Karpas-422 (cell line): ENCODE results near the gene SYCP3. TPM values are rescaled to one million over a fixed set of nuclear protein-coding genes. Genes with fewer than 3 reads are reported as not detected.

ENCODE experiments used
- DNase-seq: peaks from one replicate; pipeline ENCODE4 v3.0.0-alpha.2; 2015
- H2AFZ ChIP-seq: fragments of 200-600 bp; sonication (generic); 2 replicates; pipeline ENCODE4 v1.6.1; 2014; ENCODE audit warnings: antibody characterized with exemption, low read length, mixed read lengths
- H3K27ac ChIP-seq: fragments of 200-600 bp; sonication (generic); 2 replicates; pipeline ENCODE4 v1.5.1; 2014; ENCODE audit warnings: mild to moderate bottlenecking, low read length, moderate library complexity
- H3K27me3 ChIP-seq: fragments of 200-600 bp; sonication (generic); 2 replicates; pipeline ENCODE4 v1.6.1; 2014; ENCODE audit warnings: low read length, mixed read lengths
- H3K36me3 ChIP-seq: fragments of 200-600 bp; sonication (generic); 2 replicates; pipeline ENCODE4 v1.6.1; 2014; ENCODE audit warnings: low read length, mixed read lengths; ENCODE audit not compliant: insufficient read depth
- H3K4me1 ChIP-seq: fragments of 200-600 bp; sonication (generic); 2 replicates; pipeline ENCODE4 v1.6.1; 2014; ENCODE audit warnings: mild to moderate bottlenecking, low read length, mixed read lengths
- H3K4me2 ChIP-seq: fragments of 200-600 bp; sonication (generic); 2 replicates; pipeline ENCODE4 v1.6.1; 2014; ENCODE audit warnings: low read length, low read depth, mild to moderate bottlenecking; ENCODE audit not compliant: poor library complexity, severe bottlenecking
- H3K4me3 ChIP-seq: fragments of 200-600 bp; sonication (generic); 2 replicates; pipeline ENCODE4 v1.5.1; 2014; ENCODE audit warnings: mild to moderate bottlenecking, antibody characterized with exemption, low read length, mixed read lengths
- H3K79me2 ChIP-seq: fragments of 200-600 bp; sonication (generic); 2 replicates; pipeline ENCODE4 v1.6.1; 2014; ENCODE audit warnings: mild to moderate bottlenecking, low read length, mixed read lengths
- H3K9ac ChIP-seq: fragments of 200-600 bp; sonication (generic); 2 replicates; pipeline ENCODE4 v1.6.0; 2014; ENCODE audit warnings: low read length
- H3K9me2 ChIP-seq: fragments of 200-600 bp; sonication (generic), shearing (Covaris generic); replicated peaks from 2 replicates; pipeline ENCODE4 v1.6.0; 2014; ENCODE audit warnings: mild to moderate bottlenecking, low read length, moderate library complexity; ENCODE audit not compliant: insufficient read depth
- H3K9me3 ChIP-seq: fragments of 300-700, 200-600 bp; sonication (generic); 2 replicates; pipeline ENCODE4 v1.6.1; 2014; ENCODE audit warnings: low read length, mixed read lengths
- H4K20me1 ChIP-seq: fragments of 200-600 bp; sonication (generic); 2 replicates; pipeline ENCODE4 v1.6.1; 2014; ENCODE audit warnings: mild to moderate bottlenecking, antibody characterized with exemption, low read length, low read depth; ENCODE audit not compliant: insufficient read depth
- total RNA-seq: library from RNA; depleted of rRNA; stranded (reverse); fragments of >200 nt; shearing (Covaris generic); gene quantifications from 2 replicates; pipeline ENCODE4 v1.2.3, GENCODE V29; 2014; ENCODE audit warnings: low replicate concordance

Gene SYCP3
- total RNA-seq, 1 experiment from 2014 or later = not detected

DNA sequence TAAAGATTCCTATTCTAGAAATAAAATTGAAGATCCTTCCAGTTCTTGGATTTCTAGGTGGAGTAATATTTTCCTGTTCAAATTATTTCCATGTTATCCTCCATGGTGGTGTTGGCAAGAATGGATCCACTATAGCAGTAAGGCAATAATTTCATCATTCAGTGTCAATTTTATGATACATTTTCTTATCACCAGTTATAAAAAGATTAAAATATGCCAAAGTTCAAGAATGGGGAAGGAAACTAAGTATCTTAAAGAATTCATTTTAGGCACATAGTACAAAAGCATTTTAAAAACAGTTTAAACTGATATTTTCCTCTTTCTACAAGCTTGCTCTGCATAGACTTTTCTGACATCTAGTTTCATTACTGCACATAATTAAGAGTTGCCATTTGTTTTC lies 19.1 kb downstream of the SYCP3 start:
- Histone ChIP-seq H3K9me3 (no peaks in the 10 kb centered on the region), H3K27ac (no peak overlapping the region), H3K79me2 (no peaks in the 10 kb centered on the region), H3K4me1 (no peaks in the 10 kb centered on the region), H2AFZ (no peak overlapping the region), H3K4me3 (no peak overlapping the region), H3K4me2 (no peak overlapping the region), H3K9ac (no peak overlapping the region), H3K27me3 (no peaks in the 10 kb centered on the region), H3K36me3 (no peaks in the 10 kb centered on the region), H3K9me2 (no peaks in the 10 kb centered on the region), H4K20me1 (no peaks in the 10 kb centered on the region)
- no peak for DNase-seq

DNA sequence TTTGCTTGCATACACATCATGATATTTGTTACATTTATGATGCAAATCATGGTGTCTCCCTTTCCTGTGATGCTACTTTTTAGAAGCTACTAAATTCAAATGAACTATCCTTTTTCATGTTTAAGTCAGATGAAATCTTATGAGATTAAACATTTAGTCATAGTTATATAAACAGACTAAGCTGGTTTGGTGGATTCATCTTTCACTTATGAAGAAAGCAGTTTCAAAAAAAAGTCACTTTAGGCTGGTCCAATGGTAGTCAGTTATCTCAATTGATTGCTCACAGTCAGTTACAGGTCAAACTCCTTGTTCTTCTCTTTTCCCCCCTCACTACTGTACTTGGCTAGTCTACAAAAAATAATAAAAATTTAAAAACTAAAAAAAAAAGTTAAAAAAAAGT lies 19.7 kb downstream of the SYCP3 start:
- Histone ChIP-seq H3K9ac (no peak overlapping the region), H3K27me3 (no peaks in the 10 kb centered on the region), H3K9me3 (no peaks in the 10 kb centered on the region), H3K4me2 (no peak overlapping the region), H3K79me2 (no peaks in the 10 kb centered on the region), H3K9me2 (no peaks in the 10 kb centered on the region), H3K4me1 (no peaks in the 10 kb centered on the region), H4K20me1 (no peaks in the 10 kb centered on the region), H3K36me3 (no peaks in the 10 kb centered on the region), H3K4me3 (no peak overlapping the region), H3K27ac (no peak overlapping the region), H2AFZ (no peak overlapping the region)
- DNase-seq = no peak

DNA sequence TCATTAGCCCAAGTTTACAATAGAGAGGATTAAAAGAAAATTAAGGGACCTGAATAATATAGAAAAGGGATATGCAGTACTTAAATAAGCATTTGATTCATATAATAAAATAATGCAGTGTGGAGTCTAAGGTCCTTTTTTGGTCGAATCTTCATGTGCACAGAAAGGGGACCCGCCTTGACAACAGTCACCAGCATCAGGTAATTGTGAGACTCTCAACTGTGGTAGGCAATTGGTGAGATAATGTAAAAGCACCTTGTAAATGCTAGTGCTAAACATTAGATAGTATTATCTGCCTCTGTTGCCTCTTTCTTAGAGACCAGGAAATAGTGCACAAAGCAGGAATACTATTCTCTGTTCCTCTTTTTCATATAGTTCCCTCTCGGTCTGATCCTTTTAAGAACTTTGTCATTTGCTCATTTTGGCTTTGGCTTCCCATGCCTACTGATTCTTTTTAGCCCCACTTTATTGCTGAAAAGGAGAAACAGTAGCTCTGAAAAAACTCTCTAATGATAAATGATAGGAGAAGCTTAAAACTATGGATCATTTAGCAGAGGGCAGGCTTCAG lies 24.3 kb downstream of the SYCP3 start:
- no peak overlapping the region for H3K9ac ChIP-seq
- H4K20me1 ChIP-seq = no peaks in the 10 kb centered on the region
- no peak overlapping the region for H3K27ac ChIP-seq
- H2AFZ ChIP-seq = no peak overlapping the region
- no peaks in the 10 kb centered on the region for H3K9me3 ChIP-seq
- no peak for DNase-seq
- H3K36me3 ChIP-seq = no peaks in the 10 kb centered on the region
- H3K9me2 ChIP-seq = no peaks in the 10 kb centered on the region
- no peak overlapping the region for H3K4me3 ChIP-seq
- H3K79me2 ChIP-seq = no peaks in the 10 kb centered on the region
- no peak overlapping the region for H3K4me2 ChIP-seq
- H3K4me1 ChIP-seq = no peaks in the 10 kb centered on the region
- H3K27me3 ChIP-seq = no peaks in the 10 kb centered on the region

DNA sequence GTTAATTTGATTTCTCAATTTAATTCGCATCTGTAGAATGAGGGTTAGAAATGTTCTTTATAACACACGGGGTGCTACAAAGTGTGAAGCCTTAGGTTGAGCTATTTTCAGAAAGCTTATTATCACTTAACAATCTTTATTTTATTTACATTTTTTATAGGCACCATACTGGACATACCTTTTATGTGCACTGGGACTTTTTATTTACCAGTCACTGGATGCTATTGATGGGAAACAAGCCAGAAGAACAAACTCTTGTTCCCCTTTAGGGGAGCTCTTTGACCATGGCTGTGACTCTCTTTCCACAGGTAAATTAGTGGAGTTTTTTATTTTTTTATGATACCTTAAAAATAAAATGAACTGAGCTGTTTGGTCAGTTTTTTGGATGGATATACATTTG lies 25.3 kb downstream of the SYCP3 start:
- Histone ChIP-seq H3K9me2 (no peaks in the 10 kb centered on the region), H3K4me3 (no peak overlapping the region), H4K20me1 (no peaks in the 10 kb centered on the region), H2AFZ (no peak overlapping the region), H3K36me3 (no peaks in the 10 kb centered on the region), H3K4me1 (no peaks in the 10 kb centered on the region), H3K79me2 (no peaks in the 10 kb centered on the region), H3K27ac (no peak overlapping the region), H3K9me3 (no peaks in the 10 kb centered on the region), H3K9ac (no peak overlapping the region), H3K4me2 (no peak overlapping the region), H3K27me3 (no peaks in the 10 kb centered on the region)
- no peak for DNase-seq

DNA sequence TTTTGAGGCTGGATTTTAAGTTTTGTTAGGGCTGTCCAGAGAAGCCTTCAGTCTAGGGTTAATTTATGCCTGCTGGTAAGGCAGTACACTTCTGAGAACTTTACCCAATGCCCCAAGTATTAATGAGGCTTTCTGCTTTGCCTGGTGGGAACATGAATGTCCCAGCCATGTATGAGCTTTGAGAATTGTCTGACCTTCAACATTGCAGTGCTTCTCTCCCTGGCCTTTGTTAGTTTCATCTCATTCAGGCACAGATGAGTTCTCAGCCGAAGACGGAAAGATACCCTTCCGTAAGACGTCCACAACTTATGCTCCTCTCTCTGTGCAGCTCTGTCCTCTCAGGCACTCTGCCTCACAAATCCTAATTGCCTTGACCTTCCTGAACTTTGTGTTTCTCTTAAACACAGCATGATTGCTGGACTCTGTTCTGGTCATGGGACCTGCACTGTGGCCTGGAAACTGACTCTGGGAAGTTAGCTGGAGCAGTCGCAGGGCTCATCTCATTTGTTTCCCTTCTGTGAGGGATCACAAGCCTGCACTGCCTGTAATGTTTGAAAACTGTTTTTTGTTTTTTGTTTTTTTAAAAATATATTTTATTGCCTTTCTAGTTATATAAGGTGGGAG lies 26.1 kb downstream of the SYCP3 start:
- no peaks in the 10 kb centered on the region for H3K27me3 ChIP-seq
- H3K9me3 ChIP-seq = no peaks in the 10 kb centered on the region
- H3K4me1 ChIP-seq = no peaks in the 10 kb centered on the region
- H2AFZ ChIP-seq = no peak overlapping the region
- no peaks in the 10 kb centered on the region for H3K79me2 ChIP-seq
- H3K9ac ChIP-seq = no peak overlapping the region
- H3K27ac ChIP-seq = no peak overlapping the region
- no peaks in the 10 kb centered on the region for H3K9me2 ChIP-seq
- no peak overlapping the region for H3K4me3 ChIP-seq
- no peak overlapping the region for H3K4me2 ChIP-seq
- no peaks in the 10 kb centered on the region for H3K36me3 ChIP-seq
- no peak for DNase-seq
- no peaks in the 10 kb centered on the region for H4K20me1 ChIP-seq

- Histone ChIP-seq H3K27me3 (no peaks in the 10 kb centered on the region), H3K9me3 (no peaks in the 10 kb centered on the region), H3K4me1 (no peaks in the 10 kb centered on the region), H3K4me2 (no peak overlapping the region), H3K79me2 (no peaks in the 10 kb centered on the region), H4K20me1 (no peaks in the 10 kb centered on the region), H3K9me2 (no peaks in the 10 kb centered on the region), H3K36me3 (no peaks in the 10 kb centered on the region), H3K4me3 (no peak overlapping the region), H2AFZ (no peak overlapping the region), H3K27ac (no peak overlapping the region), H3K9ac (no peak overlapping the region)
- DNase-seq = no peak
Measured at GRCh38 chr12:101710288-101710687, 29.0 kb downstream of the SYCP3 start.

GRCh38 chr12:101707131-101707782 lies 32.0 kb downstream of the SYCP3 start:
- no peak overlapping the region for H3K9ac ChIP-seq
- H2AFZ ChIP-seq = no peak overlapping the region
- no peak for DNase-seq
- H4K20me1 ChIP-seq = no peaks in the 10 kb centered on the region
- no peaks in the 10 kb centered on the region for H3K27me3 ChIP-seq
- H3K27ac ChIP-seq = no peak overlapping the region
- no peak overlapping the region for H3K4me2 ChIP-seq
- no peak overlapping the region for H3K4me3 ChIP-seq
- no peaks in the 10 kb centered on the region for H3K9me3 ChIP-seq
- H3K79me2 ChIP-seq = no peaks in the 10 kb centered on the region
- H3K36me3 ChIP-seq = no peaks in the 10 kb centered on the region
- H3K9me2 ChIP-seq = no peaks in the 10 kb centered on the region
- no peaks in the 10 kb centered on the region for H3K4me1 ChIP-seq

DNA sequence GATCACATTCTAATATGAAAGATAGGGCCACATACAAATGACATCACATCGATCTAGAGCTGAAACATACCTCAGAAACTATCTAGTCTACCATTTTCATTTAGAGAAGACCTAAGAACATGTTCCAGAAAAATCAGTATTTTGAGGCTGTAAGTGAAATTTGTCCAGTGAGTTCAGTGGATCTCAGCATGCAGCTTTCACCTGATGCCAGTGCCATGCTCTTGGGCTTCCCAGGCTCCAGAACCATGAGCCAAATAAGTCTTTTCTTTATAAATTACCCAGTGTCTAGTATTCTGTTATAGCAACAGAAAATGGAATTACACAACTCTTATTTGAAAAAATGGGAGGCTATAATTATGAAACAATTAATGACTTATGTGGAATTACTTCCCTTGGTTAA lies 32.9 kb downstream of the SYCP3 start:
- Histone ChIP-seq H3K9me3 (no peaks in the 10 kb centered on the region), H3K4me3 (no peak overlapping the region), H3K9ac (no peak overlapping the region), H3K79me2 (no peaks in the 10 kb centered on the region), H3K9me2 (no peaks in the 10 kb centered on the region), H3K27ac (no peak overlapping the region), H4K20me1 (no peaks in the 10 kb centered on the region), H3K36me3 (no peaks in the 10 kb centered on the region), H3K4me1 (no peaks in the 10 kb centered on the region), H3K4me2 (no peak overlapping the region), H3K27me3 (no peaks in the 10 kb centered on the region), H2AFZ (no peak overlapping the region)
- no peak for DNase-seq
